HepG2 (cell line): ENCODE results near the gene C14orf93. TPM values are rescaled to one million over a fixed set of nuclear protein-coding genes. Genes with fewer than 3 reads are reported as not detected.

ENCODE experiments used
- CHD2 ChIP-seq: IDR thresholded peaks from 2 replicates; pipeline ENCODE4 v1.6.1; 2011; ENCODE audit warnings: low read depth, low read length, improper control_type of control experiment
- ELF4 ChIP-seq: sonication (generic); formaldehyde crosslinking; IDR thresholded peaks from 2 replicates; pipeline ENCODE4 v1.5.0; 2020; ENCODE audit warnings: missing genetic modification reagents, mild to moderate bottlenecking, moderate library complexity, borderline replicate concordance
- IKZF1 ChIP-seq: fragments of 450-650 bp; IDR thresholded peaks from 2 replicates; pipeline ENCODE4 v1.7.1; 2016
- MED8 ChIP-seq: sonication (generic); formaldehyde crosslinking; IDR thresholded peaks from 2 replicates; pipeline ENCODE4 v1.8.1; 2023; ENCODE audit warnings: mild to moderate bottlenecking, missing genetic modification reagents; ENCODE audit not compliant: insufficient replicate concordance
- NFIC ChIP-seq: IDR thresholded peaks from 2 replicates; pipeline ENCODE4 v1.6.1; 2012; ENCODE audit warnings: mild to moderate bottlenecking, low read length, inconsistent platforms
- NFYB ChIP-seq: sonication (generic); formaldehyde crosslinking; IDR thresholded peaks from 2 replicates; pipeline ENCODE4 v1.4.0; 2020; ENCODE audit warnings: missing genetic modification reagents
- POLR2AphosphoS2 ChIP-seq: IDR thresholded peaks from 2 replicates; pipeline ENCODE4 v1.6.1; 2011; ENCODE audit warnings: low read depth, low read length, improper control_type of control experiment
- RBM22 ChIP-seq: fragments of 200-400 bp; formaldehyde crosslinking; optimal IDR thresholded peaks from 2 replicates; pipeline ENCODE3; 2017; ENCODE audit warnings: mild to moderate bottlenecking, low read length, moderate library complexity
- SETDB1 ChIP-seq: sonication (generic); formaldehyde crosslinking; IDR thresholded peaks from 2 replicates; pipeline ENCODE4 v1.5.1; 2020; ENCODE audit warnings: missing genetic modification reagents, mild to moderate bottlenecking, borderline replicate concordance
- TP53 ChIP-seq: sonication (generic); formaldehyde crosslinking; conservative IDR thresholded peaks from 2 replicates; pipeline ENCODE4 v1.4.0; 2020; ENCODE audit warnings: missing genetic modification reagents
- TRIM24 ChIP-seq: sonication (generic); formaldehyde crosslinking; IDR thresholded peaks from 2 replicates; pipeline ENCODE4 v1.8.0; 2022; ENCODE audit warnings: mild to moderate bottlenecking, missing genetic modification reagents
- ZNF562 ChIP-seq: sonication (generic); formaldehyde crosslinking; IDR thresholded peaks from 2 replicates; pipeline ENCODE4 v1.8.0; 2022; ENCODE audit warnings: missing genetic modification reagents, borderline replicate concordance
- ZNF589 ChIP-seq: sonication (generic); formaldehyde crosslinking; conservative IDR thresholded peaks from 2 replicates; pipeline ENCODE4 v1.8.0; 2022; ENCODE audit warnings: mild to moderate bottlenecking, moderate library complexity, missing genetic modification reagents
- ZNF644 ChIP-seq: IDR thresholded peaks from 2 replicates; pipeline ENCODE4 v1.6.1; 2016; ENCODE audit warnings: low read depth
- ZNF670 ChIP-seq: sonication (generic); formaldehyde crosslinking; IDR thresholded peaks from 2 replicates; pipeline ENCODE4 v1.8.0; 2022; ENCODE audit warnings: mild to moderate bottlenecking, missing genetic modification reagents, borderline replicate concordance
- ZNF674 ChIP-seq: sonication (generic); formaldehyde crosslinking; IDR thresholded peaks from 2 replicates; pipeline ENCODE4 v1.5.0; 2020; ENCODE audit warnings: low read depth, mild to moderate bottlenecking, missing genetic modification reagents
- ZNF800 ChIP-seq: sonication (generic); formaldehyde crosslinking; IDR thresholded peaks from 2 replicates; pipeline ENCODE4 v1.4.0; 2020; ENCODE audit warnings: missing genetic modification reagents
- ZNF839 ChIP-seq: sonication (generic); formaldehyde crosslinking; IDR thresholded peaks from 2 replicates; pipeline ENCODE4 v1.4.0; 2020; ENCODE audit warnings: missing genetic modification reagents, mild to moderate bottlenecking, borderline replicate concordance
- ZSCAN25 ChIP-seq: sonication (generic); formaldehyde crosslinking; IDR thresholded peaks from 2 replicates; pipeline ENCODE4 v1.8.0; 2022; ENCODE audit warnings: mild to moderate bottlenecking, missing genetic modification reagents
- polyA plus RNA-seq, 8 experiments: library from polyadenylated mRNA; depleted of rRNA in 3 of 8; stranded (reverse) in 7 of 8; unstranded in 1 of 8; fragments of >200 nt; fragmentation: Illumina TruSeq in 4 of 8; extraction: Trizol in 4 of 8; gene quantifications; 2 replicates each; pipeline versions ENCODE4 v1.2.1 to v1.2.3, GENCODE V29; 2011 to 2016; ENCODE audit warnings: low read depth in 4 of 8, missing spikeins in 1 of 8, mixed read lengths in 1 of 8; ENCODE audit not compliant: insufficient read depth in 1 of 8
- total RNA-seq, 5 experiments: library from RNA; depleted of rRNA; stranded (reverse); fragments of >200 nt; fragmentation: Illumina TruSeq; extraction: Trizol; gene quantifications; 2 replicates each; pipeline ENCODE4 v1.2.3, GENCODE V29; 2016; ENCODE audit warnings: low read depth in 1 of 5
- TF ChIP-seq, protein P1 (sequence below): sonication (generic); formaldehyde crosslinking; conservative IDR thresholded peaks from 2 replicates; pipeline ENCODE4 v1.8.1; 2023; ENCODE audit warnings: missing genetic modification reagents
- TF ChIP-seq, protein P2 (sequence below): sonication (generic); formaldehyde crosslinking; IDR thresholded peaks from 2 replicates; pipeline ENCODE4 v1.5.0; 2020; ENCODE audit warnings: missing genetic modification reagents
- TF ChIP-seq, protein P3 (sequence below): sonication (generic); formaldehyde crosslinking; IDR thresholded peaks from 2 replicates; pipeline ENCODE4 v1.4.0; 2020; ENCODE audit warnings: missing genetic modification reagents, borderline replicate concordance

Gene C14orf93
- total and polyA plus RNA-seq, 2 of the 13 experiments (the other 11 are each of a cell fraction or from before 2014, with no cell fraction given) = 11.4 to 22.5 TPM

- TF ChIP-seq, protein P1, sequence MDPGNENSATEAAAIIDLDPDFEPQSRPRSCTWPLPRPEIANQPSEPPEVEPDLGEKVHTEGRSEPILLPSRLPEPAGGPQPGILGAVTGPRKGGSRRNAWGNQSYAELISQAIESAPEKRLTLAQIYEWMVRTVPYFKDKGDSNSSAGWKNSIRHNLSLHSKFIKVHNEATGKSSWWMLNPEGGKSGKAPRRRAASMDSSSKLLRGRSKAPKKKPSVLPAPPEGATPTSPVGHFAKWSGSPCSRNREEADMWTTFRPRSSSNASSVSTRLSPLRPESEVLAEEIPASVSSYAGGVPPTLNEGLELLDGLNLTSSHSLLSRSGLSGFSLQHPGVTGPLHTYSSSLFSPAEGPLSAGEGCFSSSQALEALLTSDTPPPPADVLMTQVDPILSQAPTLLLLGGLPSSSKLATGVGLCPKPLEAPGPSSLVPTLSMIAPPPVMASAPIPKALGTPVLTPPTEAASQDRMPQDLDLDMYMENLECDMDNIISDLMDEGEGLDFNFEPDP = no peak
- TF ChIP-seq NFYB (CRISPR knock-in tag) (peak; percentile 35), SETDB1 (no peak), CHD2 (0 out of 2 replicates have a peak, but pooled peaks have one; percentile 24), POLR2AphosphoS2 (peak; percentile 91), ZNF589 (CRISPR knock-in tag) (no peak), IKZF1 (no peak), TP53 (no peak), MED8 (CRISPR knock-in tag) (no peak), ZNF674 (CRISPR knock-in tag) (peak; percentile 96), ZNF562 (CRISPR knock-in tag) (no peak), ZNF800 (CRISPR knock-in tag) (no peak), ZNF839 (no peak), NFIC (no peak), RBM22 (peak; percentile 16), ZSCAN25 (CRISPR knock-in tag) (peak; percentile 73; the same call in 1 of the 2 replicates), ZNF670 (no peak), TRIM24 (CRISPR knock-in tag) (no peak), ELF4 (CRISPR knock-in tag) (peak; percentile 89; the same call in 1 of the 2 replicates), ZNF644 (CRISPR knock-in tag) (peak; percentile 47; the same call in 1 of the 2 replicates)
- TF ChIP-seq, protein P2, sequence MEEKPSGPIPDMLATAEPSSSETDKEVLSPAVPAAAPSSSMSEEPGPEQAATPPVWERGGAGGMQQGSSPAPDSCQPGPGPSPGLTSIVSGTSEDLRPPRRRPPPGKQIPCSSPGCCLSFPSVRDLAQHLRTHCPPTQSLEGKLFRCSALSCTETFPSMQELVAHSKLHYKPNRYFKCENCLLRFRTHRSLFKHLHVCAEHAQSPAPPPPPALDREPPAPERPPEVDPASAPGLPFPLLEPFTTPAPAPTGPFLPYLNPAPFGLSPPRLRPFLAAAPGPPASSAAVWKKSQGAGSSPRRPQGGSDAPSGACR = no peak
- TF ChIP-seq, protein P3, sequence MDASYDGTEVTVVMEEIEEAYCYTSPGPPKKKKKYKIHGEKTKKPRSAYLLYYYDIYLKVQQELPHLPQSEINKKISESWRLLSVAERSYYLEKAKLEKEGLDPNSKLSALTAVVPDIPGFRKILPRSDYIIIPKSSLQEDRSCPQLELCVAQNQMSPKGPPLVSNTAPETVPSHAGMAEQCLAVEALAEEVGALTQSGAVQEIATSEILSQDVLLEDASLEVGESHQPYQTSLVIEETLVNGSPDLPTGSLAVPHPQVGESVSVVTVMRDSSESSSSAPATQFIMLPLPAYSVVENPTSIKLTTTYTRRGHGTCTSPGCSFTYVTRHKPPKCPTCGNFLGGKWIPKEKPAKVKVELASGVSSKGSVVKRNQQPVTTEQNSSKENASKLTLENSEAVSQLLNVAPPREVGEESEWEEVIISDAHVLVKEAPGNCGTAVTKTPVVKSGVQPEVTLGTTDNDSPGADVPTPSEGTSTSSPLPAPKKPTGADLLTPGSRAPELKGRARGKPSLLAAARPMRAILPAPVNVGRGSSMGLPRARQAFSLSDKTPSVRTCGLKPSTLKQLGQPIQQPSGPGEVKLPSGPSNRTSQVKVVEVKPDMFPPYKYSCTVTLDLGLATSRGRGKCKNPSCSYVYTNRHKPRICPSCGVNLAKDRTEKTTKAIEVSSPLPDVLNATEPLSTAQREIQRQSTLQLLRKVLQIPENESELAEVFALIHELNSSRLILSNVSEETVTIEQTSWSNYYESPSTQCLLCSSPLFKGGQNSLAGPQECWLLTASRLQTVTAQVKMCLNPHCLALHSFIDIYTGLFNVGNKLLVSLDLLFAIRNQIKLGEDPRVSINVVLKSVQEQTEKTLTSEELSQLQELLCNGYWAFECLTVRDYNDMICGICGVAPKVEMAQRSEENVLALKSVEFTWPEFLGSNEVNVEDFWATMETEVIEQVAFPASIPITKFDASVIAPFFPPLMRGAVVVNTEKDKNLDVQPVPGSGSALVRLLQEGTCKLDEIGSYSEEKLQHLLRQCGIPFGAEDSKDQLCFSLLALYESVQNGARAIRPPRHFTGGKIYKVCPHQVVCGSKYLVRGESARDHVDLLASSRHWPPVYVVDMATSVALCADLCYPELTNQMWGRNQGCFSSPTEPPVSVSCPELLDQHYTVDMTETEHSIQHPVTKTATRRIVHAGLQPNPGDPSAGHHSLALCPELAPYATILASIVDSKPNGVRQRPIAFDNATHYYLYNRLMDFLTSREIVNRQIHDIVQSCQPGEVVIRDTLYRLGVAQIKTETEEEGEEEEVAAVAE = peak; percentile 85
Measured at GRCh38 chr14:22976620-22977433, 33.1 kb downstream of the C14orf93 start (continued).
